Measurements from ENCODE around the gene OSER1.
"Not testable (repeated sequence)": the region's sequence is repeated elsewhere in the genome, so short reads cannot be mapped to it uniquely, and the experiment has no call there.

- peak; percentile 82 for TF ChIP-seq CTCF (conservative IDR thresholded peaks at IDR 0.05; ENCODE audit: low read length)
- TF ChIP-seq EZH2phosphoT487 (IDR thresholded peaks at IDR 0.05; ENCODE audit: borderline replicate concordance): not testable (repeated sequence)
Measured at GRCh38 chr20:44190197-44190852, 20.2 kb downstream of the OSER1 start.

All from Loucy (cell line).